ENCODE results near the gene SRP72.
"Not testable (repeated sequence)": the region's sequence is repeated elsewhere in the genome, so short reads cannot be mapped to it uniquely, and the experiment has no call there.

SRP72 gene

GRCh38 chr4:56467284-56468096 is at the start of gene SRP72:
SRP72 (plus strand) TSS chr4:56467617; CDS start chr4:56467636, 19 bp downstream.
- peak; percentile 91 for DNase-seq (ENCODE audit: low spot score)

- DNase-seq (ENCODE audit: low spot score) = no peak
Measured at GRCh38 chr4:56424176-56424575, 43.2 kb upstream of the SRP72 start.

GRCh38 chr4:56424697-56425514 is 42.5 kb upstream of the SRP72 start:
- no peak for DNase-seq (ENCODE audit: low spot score)

GRCh38 chr4:56425518-56425917 is 41.9 kb upstream of the SRP72 start:
- DNase-seq (ENCODE audit: low spot score) = no peak

DNA sequence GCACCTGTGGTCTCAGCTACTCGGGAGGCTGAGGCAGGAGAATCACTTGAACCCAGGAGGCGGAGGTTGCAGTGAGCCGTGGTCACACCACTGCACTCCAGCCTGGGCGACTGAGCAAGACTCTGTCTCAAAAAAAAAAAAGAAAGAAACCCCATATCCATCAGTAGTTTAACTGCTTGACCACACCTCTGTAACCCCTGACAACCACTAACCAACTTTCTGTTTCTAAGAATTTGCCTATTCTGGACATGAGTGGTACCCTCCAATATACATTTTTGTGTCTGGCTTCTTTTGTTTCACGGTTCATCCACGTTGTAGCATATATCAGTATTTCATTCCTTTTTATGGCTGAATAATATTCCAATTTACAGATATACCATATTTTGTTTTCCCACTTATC is 41.1 kb upstream of the SRP72 start:
- no peak for DNase-seq (ENCODE audit: low spot score)

GRCh38 chr4:56427179-56427578 is 40.2 kb upstream of the SRP72 start:
- no peak for DNase-seq (ENCODE audit: low spot score)

GRCh38 chr4:56430203-56430602 is 37.2 kb upstream of the SRP72 start:
- DNase-seq (ENCODE audit: low spot score) = no peak

DNA sequence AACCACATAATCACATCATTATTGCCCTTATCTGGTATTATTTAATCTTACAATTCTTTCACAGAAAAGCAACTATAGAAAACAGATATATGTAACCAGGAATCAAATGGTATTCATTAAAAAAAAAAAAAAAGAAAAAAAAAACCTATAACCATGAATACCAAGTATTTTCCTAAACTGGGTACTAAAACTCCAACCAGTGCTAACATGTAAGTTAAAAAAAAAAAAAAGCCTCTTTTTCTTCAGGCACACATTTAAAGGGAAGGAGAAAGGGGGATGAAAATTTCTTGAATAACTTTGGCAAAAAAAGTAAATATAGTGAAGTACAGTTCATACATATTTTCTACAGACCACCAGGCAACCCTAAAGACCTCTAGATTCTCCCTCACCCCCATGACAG is 34.1 kb upstream of the SRP72 start:
- no peak for DNase-seq (ENCODE audit: low spot score)

- peak; percentile 44 for DNase-seq (ENCODE audit: low spot score)
Measured at GRCh38 chr4:56434599-56435139, 32.7 kb upstream of the SRP72 start.

DNA sequence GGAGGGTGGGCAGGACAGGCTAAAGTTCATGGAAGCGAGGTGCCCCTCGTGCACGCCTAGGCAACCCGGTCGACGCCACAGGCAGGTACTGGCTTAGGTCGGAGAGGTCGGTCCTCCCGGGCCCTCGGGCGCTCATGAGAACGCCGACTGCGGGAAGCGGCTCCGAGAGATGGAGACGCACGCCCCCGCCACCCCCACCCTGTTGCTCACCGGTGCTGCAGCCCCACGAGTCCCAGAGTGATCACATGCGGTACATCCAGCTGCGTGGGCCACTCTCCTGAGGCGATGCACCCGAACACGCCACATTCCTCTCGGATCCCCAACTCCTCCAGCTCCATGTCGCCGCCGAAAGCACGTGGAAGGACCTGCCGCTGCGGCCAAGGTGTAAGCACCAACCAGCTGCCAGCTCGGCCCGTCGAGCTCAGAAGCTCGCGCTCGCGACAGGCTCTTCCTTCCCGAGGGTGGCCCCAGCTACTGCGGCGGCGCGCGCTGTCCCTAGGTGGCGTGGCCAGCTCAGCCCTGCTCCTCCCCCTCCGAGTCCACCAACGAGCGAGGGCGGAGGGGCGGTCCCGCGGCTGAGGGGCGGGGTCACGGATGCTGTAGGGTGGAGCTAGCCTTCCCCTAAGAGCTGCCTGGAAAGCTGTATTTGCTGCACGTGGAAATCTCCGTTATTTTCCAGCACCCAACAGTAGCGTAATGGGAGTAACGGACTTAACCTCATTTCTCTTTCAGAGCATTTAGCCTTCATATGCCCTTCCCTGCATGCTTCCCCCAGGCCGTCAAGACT is 32.1 kb upstream of the SRP72 start, which contains the start of gene PPAT:
Gene PPAT (minus strand): TSS at position 476 of the 787 bp plus-strand sequence. CDS start 138 bp downstream, at position 338.
- peak; percentile 98 for DNase-seq (ENCODE audit: low spot score)

GRCh38 chr4:56438766-56439165 is 28.7 kb upstream of the SRP72 start:
- DNase-seq (ENCODE audit: low spot score) = no peak

DNA sequence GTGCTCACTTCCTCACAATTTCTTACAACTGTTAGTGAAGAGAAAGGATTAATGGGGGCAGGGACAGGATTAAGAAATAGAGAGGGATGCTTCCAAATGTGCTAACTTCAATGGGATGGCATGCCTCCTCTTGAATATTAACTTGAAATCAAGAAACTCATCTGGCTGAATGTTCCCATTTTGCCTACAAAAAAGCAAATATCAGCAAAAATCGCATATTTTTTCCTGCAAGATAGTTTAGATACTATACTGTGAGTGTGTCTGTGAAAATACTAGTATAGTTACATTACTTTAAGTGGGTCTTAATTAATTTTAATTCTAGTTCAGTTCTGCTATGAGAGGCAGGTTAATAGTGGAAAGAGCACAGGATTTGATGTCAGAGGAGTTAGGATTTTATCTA is 26.4 kb upstream of the SRP72 start:
- DNase-seq (ENCODE audit: low spot score) = no peak

- DNase-seq (ENCODE audit: low spot score) = no peak
Measured at GRCh38 chr4:56444719-56445118, 22.7 kb upstream of the SRP72 start.

DNA sequence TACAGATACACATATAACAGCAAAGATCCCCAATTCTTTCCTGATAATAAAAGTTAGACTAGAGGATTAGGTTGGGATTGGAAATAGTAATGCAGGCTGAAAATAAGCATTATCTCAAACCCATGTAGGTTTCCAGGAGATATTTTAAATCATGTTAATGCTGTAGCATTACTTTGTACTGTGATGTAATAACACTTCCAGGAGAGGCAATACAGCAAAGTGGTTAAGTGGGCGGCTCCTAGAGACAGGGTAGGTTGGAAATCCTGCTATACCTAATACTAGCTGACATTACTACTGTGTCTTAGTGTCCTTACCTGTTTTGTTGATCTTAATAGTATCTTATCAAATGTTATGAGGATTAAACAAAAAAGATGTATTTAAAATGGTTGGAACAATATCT is 21.7 kb upstream of the SRP72 start:
- DNase-seq (ENCODE audit: low spot score) = no peak

- DNase-seq (ENCODE audit: low spot score) = no peak
Measured at GRCh38 chr4:56448301-56448700, 19.1 kb upstream of the SRP72 start.

DNA sequence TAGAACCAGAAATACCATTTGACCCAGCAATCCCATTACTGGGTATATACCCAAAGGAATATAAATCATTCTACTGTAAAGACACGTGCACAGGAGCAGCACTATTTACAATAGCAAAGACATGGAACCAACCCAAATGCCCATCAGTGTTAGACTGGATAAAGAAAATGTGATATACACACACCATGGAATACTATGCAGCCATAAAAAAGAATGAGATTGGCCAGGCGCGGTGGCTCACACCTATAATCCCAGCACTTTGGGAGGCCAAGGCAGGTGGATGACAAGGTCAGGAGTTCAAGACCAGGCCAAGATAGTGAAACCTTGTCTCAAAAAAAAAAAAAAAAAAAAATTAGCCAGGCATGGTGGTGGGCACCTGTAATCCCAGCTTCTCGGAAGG is 17.9 kb upstream of the SRP72 start:
- DNase-seq (ENCODE audit: low spot score) = not testable (repeated sequence)

- DNase-seq (ENCODE audit: low spot score) = no peak
Measured at GRCh38 chr4:56450342-56450741, 17.1 kb upstream of the SRP72 start.

GRCh38 chr4:56460085-56460484 is 7.3 kb upstream of the SRP72 start:
- no peak for DNase-seq (ENCODE audit: low spot score)

DNA sequence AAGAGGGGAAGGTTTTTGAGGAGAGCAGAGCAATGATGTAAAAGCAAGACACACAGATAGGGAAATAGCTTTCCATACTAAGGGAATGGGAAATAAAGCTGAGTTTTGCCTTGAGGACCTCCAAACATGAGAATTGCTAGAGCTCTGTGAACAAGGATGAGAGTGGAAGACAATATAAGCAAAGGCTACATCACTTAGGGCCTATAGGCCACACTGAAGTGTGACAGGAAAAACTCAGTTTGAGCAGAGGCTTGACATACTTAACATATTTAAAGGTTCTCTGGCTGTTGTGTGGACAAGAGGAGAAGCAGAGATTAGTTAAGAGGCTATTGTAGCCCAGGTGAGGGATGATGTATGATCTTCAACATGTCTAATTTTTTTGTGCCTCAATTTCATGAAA is 5.3 kb upstream of the SRP72 start:
- no peak for DNase-seq (ENCODE audit: low spot score)

GRCh38 chr4:56463711-56464110 is 3.7 kb upstream of the SRP72 start:
- no peak for DNase-seq (ENCODE audit: low spot score)

DNA sequence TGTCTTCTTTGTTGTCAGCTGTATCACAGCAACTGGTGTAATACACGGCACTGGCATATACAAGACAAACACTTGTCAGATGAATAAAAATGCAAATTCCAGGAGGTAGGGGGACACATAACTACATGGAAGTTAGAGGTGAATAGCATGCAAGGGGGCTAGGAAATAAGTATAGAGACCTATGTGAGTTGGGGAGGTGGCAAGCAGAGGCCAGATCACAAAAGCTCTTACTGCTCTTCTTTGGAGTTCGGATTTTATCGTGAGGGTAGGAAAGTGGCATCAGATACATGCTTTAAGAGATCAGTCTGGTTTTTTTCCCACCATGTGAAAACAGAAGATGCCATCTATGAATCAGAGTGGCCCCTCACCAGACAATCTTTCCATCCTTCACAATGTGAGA is 2.8 kb upstream of the SRP72 start:
- DNase-seq (ENCODE audit: low spot score) = no peak

Data from LoVo (cell line).